ENCODE results near the gene SIGLEC12. TPM values are rescaled to one million over a fixed set of nuclear protein-coding genes. Genes with fewer than 3 reads are reported as not detected.

The SIGLEC12 gene
- total RNA-seq, result not detected in 2 replicates

GRCh38 chr19:51501594-51502263 lies at the start of gene SIGLEC12:
SIGLEC12 (minus strand) TSS chr19:51501800; CDS start chr19:51501733, 67 bp downstream.

GRCh38 chr19:51531349-51532315 lies 30.0 kb upstream of the SIGLEC12 start, which contains the start of gene SIGLEC6:
SIGLEC6 (minus strand) TSS chr19:51531670; CDS start chr19:51531648, 22 bp downstream.

GRCh38 chr19:51478381-51479234 lies 23.0 kb downstream of the SIGLEC12 start, which contains the start of gene CEACAM18:
CEACAM18 (plus strand) TSS chr19:51478539.

GRCh38 chr19:51458051-51458645 lies 43.5 kb downstream of the SIGLEC12 start, which contains the start of gene SIGLEC8:
SIGLEC8 (minus strand) TSS chr19:51458454; CDS start chr19:51458387, 67 bp downstream.

Other genes starting within 250 kb of the SIGLEC12 start
- not detected in 2 replicates for gene IGLON5, start 190.2 kb downstream of the SIGLEC12 start, total RNA-seq
- gene VSIG10L, start 159.7 kb downstream of the SIGLEC12 start, total RNA-seq, result 0.29 and 0.35 TPM in 2 replicates
- gene ETFB, start 135.4 kb downstream of the SIGLEC12 start, total RNA-seq, result 105 and 157 TPM in 2 replicates
- not detected in 2 replicates for gene CLDND2, start 132.8 kb downstream of the SIGLEC12 start, total RNA-seq
- not detected in 2 replicates for gene NKG7, start 129.1 kb downstream of the SIGLEC12 start, total RNA-seq
- not detected in 2 replicates for gene LIM2, start 113.8 kb downstream of the SIGLEC12 start, total RNA-seq
- not detected in 2 replicates for gene C19orf84, start 111.2 kb downstream of the SIGLEC12 start, total RNA-seq
- not detected in 2 replicates for gene SIGLEC10, start 84.2 kb downstream of the SIGLEC12 start, total RNA-seq
- not detected in 2 replicates for gene SIGLEC8, start 43.3 kb downstream of the SIGLEC12 start, total RNA-seq
- gene CEACAM18, start 23.3 kb downstream of the SIGLEC12 start, total RNA-seq, result not detected in 2 replicates
- not detected in 2 replicates for gene SIGLEC6, start 29.9 kb upstream of the SIGLEC12 start, total RNA-seq
- gene ZNF175, start 69.5 kb upstream of the SIGLEC12 start, total RNA-seq, result 1.2 and 5.0 TPM in 2 replicates
- gene SIGLEC5, start 128.6 kb upstream of the SIGLEC12 start, total RNA-seq, result not detected in 2 replicates
- gene SIGLEC14, start 145.0 kb upstream of the SIGLEC12 start, total RNA-seq, result not detected in 2 replicates
- 4.0 and 21.4 TPM in 2 replicates for gene SPACA6, start 191.5 kb upstream of the SIGLEC12 start, total RNA-seq
- gene HAS1, start 222.2 kb upstream of the SIGLEC12 start, total RNA-seq, result not detected in 2 replicates

Data from myometrial cell (primary cell).